HL-60 (cell line): ENCODE measurements around the gene SDCCAG8.

Experiments used
- GABPA ChIP-seq: IDR thresholded peaks from 2 replicates; pipeline ENCODE4 v1.6.1; 2012; ENCODE audit warnings: low read depth
- POLR2AphosphoS5 ChIP-seq: IDR thresholded peaks from 2 replicates; pipeline ENCODE4 v1.6.1; 2012; ENCODE audit warnings: low read depth
- SPI1 ChIP-seq: IDR thresholded peaks from 2 replicates; pipeline ENCODE4 v1.6.1; 2012; ENCODE audit warnings: low read depth, mild to moderate bottlenecking, borderline replicate concordance
- TF ChIP-seq, protein P1 (sequence below): IDR thresholded peaks from one replicate; pipeline ENCODE4 v1.5.1; 2011; ENCODE audit warnings: low read length, control low read depth, inconsistent platforms; ENCODE audit not compliant: insufficient read depth
- TF ChIP-seq, protein P2 (sequence below): IDR thresholded peaks from 2 replicates; pipeline ENCODE4 v1.6.1; 2012; ENCODE audit warnings: low read depth; ENCODE audit not compliant: insufficient replicate concordance

DNA sequence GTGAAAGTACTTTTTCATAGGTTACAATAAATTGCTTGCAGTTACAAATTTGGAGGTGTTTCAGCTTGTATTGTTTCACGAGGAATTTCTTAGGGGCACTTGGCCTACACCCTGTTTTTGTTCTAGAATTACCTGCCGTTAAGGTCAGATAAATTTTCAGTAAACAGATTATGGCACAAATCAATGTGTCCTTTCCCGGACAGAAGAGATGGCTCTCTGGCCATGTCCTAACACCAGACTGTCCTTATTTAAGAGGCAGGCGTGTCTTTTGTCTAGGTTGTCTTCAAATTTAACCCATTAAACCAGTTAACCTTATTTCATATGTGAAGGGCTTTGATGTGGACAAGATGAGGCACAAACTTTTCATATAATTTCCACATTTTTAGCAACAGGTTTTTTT lies 243.4 kb downstream of the SDCCAG8 start:
- TF ChIP-seq, protein P1, sequence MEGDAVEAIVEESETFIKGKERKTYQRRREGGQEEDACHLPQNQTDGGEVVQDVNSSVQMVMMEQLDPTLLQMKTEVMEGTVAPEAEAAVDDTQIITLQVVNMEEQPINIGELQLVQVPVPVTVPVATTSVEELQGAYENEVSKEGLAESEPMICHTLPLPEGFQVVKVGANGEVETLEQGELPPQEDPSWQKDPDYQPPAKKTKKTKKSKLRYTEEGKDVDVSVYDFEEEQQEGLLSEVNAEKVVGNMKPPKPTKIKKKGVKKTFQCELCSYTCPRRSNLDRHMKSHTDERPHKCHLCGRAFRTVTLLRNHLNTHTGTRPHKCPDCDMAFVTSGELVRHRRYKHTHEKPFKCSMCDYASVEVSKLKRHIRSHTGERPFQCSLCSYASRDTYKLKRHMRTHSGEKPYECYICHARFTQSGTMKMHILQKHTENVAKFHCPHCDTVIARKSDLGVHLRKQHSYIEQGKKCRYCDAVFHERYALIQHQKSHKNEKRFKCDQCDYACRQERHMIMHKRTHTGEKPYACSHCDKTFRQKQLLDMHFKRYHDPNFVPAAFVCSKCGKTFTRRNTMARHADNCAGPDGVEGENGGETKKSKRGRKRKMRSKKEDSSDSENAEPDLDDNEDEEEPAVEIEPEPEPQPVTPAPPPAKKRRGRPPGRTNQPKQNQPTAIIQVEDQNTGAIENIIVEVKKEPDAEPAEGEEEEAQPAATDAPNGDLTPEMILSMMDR = no peak
- TF ChIP-seq SPI1 (no peak), GABPA (no peak), POLR2AphosphoS5 (no peak)
- TF ChIP-seq, protein P2, sequence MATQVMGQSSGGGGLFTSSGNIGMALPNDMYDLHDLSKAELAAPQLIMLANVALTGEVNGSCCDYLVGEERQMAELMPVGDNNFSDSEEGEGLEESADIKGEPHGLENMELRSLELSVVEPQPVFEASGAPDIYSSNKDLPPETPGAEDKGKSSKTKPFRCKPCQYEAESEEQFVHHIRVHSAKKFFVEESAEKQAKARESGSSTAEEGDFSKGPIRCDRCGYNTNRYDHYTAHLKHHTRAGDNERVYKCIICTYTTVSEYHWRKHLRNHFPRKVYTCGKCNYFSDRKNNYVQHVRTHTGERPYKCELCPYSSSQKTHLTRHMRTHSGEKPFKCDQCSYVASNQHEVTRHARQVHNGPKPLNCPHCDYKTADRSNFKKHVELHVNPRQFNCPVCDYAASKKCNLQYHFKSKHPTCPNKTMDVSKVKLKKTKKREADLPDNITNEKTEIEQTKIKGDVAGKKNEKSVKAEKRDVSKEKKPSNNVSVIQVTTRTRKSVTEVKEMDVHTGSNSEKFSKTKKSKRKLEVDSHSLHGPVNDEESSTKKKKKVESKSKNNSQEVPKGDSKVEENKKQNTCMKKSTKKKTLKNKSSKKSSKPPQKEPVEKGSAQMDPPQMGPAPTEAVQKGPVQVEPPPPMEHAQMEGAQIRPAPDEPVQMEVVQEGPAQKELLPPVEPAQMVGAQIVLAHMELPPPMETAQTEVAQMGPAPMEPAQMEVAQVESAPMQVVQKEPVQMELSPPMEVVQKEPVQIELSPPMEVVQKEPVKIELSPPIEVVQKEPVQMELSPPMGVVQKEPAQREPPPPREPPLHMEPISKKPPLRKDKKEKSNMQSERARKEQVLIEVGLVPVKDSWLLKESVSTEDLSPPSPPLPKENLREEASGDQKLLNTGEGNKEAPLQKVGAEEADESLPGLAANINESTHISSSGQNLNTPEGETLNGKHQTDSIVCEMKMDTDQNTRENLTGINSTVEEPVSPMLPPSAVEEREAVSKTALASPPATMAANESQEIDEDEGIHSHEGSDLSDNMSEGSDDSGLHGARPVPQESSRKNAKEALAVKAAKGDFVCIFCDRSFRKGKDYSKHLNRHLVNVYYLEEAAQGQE = no peak
